ENCODE measurements around the gene EXOC3L1.

- TF ChIP-seq RFX5 (IDR thresholded peaks at IDR 0.05; ENCODE audit: low read depth, low read length) (no peak), CTCF (conservative IDR thresholded peaks at IDR 0.05; ENCODE audit: low read depth, low read length) (no peak), POLR2A (IDR thresholded peaks at IDR 0.05; ENCODE audit: low read depth, low read length) (no peak), BHLHE40 (IDR thresholded peaks at IDR 0.05; ENCODE audit: low read depth, low read length) (no peak)
These were observed 1.1 kb downstream of the EXOC3L1 start for GRCh38 chr16:67188798-67189197.
